HG03095 (cell line): ENCODE results near the gene AGO1.
"Not testable (repeated sequence)": the region's sequence is repeated elsewhere in the genome, so short reads cannot be mapped to it uniquely, and the experiment has no call there.

Experiments
- ATAC-seq: cut with Tn5 transposase; IDR thresholded peaks from one replicate; pipeline ENCODE4 v1.9.1; 2021; ENCODE audit warnings: moderate library complexity; ENCODE audit not compliant: unreplicated experiment

The AGO1 gene

GRCh38 chr1:35964277-35964676, 81.3 kb downstream of the AGO1 start:
- not testable (repeated sequence) for ATAC-seq

- no peak for ATAC-seq
Measured at GRCh38 chr1:35968396-35968795, 85.4 kb downstream of the AGO1 start.

- no peak for ATAC-seq
Measured at GRCh38 chr1:35971601-35972000, 88.6 kb downstream of the AGO1 start.

DNA sequence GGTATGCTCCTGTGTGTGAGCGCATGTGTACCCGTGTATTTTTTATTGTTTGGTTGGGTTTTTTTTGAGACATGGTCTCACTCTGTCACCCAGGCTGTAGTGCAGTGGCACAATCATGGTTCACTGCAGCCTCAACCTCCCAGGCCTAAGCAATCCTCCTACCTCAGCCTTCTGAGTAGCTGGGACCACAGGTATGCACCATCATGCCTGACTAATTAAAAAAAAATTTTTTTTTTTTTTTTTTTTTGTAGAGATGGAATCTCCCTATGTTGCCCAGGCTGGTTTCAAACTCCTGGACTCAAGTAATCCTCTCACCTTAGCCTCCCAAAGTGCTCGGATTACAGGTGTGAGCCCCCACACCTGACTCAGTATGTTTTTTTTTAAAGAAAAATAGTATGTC, 89.6 kb downstream of the AGO1 start:
- ATAC-seq = not testable (repeated sequence)

DNA sequence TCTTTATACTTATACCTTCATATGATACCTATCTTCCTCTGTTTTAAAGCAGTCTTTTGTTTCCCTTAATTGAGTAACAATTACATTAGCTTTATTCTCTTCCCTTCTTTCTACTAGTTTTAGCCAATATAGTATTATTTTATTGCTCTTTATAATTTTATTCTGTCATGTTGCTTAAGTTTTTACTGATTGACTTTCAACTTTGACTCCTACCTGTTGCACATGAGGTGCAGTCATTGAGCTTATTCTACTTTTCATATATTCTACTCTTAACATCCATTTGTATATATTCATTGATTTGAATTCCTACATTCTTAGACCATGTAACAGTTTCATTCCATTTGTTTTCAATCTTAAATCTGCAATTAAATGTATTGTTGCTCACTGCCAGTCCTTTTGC, 97.1 kb downstream of the AGO1 start:
- no peak for ATAC-seq
